Mesodermal cell (in vitro differentiated cells): ENCODE data around the gene SRSF6.
"Not testable (repeated sequence)": the region's sequence is repeated elsewhere in the genome, so short reads cannot be mapped to it uniquely, and the experiment has no call there.

Source experiments
- H3K27ac ChIP-seq: 2 replicates; pipeline ENCODE4 v1.7.0; 2013; ENCODE audit warnings: mild to moderate bottlenecking, low read depth, low read length, moderate library complexity; ENCODE audit not compliant: severe bottlenecking
- H3K36me3 ChIP-seq: 2 replicates; pipeline ENCODE4 v1.7.1; 2013; ENCODE audit warnings: mild to moderate bottlenecking, low read length, moderate library complexity; ENCODE audit not compliant: control insufficient read depth, insufficient read depth
- H3K4me1 ChIP-seq: one replicate; pipeline ENCODE4 v1.7.1; 2013; ENCODE audit warnings: mild to moderate bottlenecking, low read length; ENCODE audit not compliant: insufficient read depth, control insufficient read depth, poor library complexity, severe bottlenecking
- H3K4me3 ChIP-seq: 2 replicates; pipeline ENCODE4 v1.7.0; 2013; ENCODE audit warnings: low read length, control low read depth, mild to moderate bottlenecking; ENCODE audit not compliant: insufficient read depth, poor library complexity, severe bottlenecking; ENCODE audit errors: extremely low read depth
- H3K9me3 ChIP-seq: 2 replicates; pipeline ENCODE4 v1.7.1; 2013; ENCODE audit warnings: mild to moderate bottlenecking, low read length, moderate library complexity; ENCODE audit not compliant: control insufficient read depth
- WGBS, 2 experiments: methylation state at CpG; one replicate each; pipeline ENCODE4 v1.1.5; 2013; ENCODE audit warnings: missing lambda C conversion rate in 2 of 2; ENCODE audit not compliant: insufficient coverage in 2 of 2; 5-methylcytosine and 5-hydroxymethylcytosine counted together

Gene SRSF6

GRCh38 chr20:43450841-43451799 lies 6.6 kb upstream of the SRSF6 start:
- Histone ChIP-seq H3K36me3 (no peaks in the 10 kb centered on the region), H3K4me3 (no peak overlapping the region), H3K9me3 (no peaks in the 10 kb centered on the region), H3K4me1 (no peaks in the 10 kb centered on the region), H3K27ac (no peak overlapping the region)
- 91% methylated on average over 9 to 11 of the region's 14 CpGs for WGBS, 2 experiments

GRCh38 chr20:43452404-43453126 lies 5.1 kb upstream of the SRSF6 start:
- H3K9me3 ChIP-seq: no peaks in the 10 kb centered on the region
- 89 to 96% methylated on average over 12 to 13 of the region's 15 CpGs for WGBS, 2 experiments
- no peak overlapping the region for H3K27ac ChIP-seq
- no peaks in the 10 kb centered on the region for H3K4me1 ChIP-seq
- no peaks in the 10 kb centered on the region for H3K36me3 ChIP-seq
- H3K4me3 ChIP-seq: no peak overlapping the region

GRCh38 chr20:43456252-43456651 lies 1.4 kb upstream of the SRSF6 start:
- H3K27ac ChIP-seq, H3K9me3 ChIP-seq, H3K4me1 ChIP-seq: not testable (repeated sequence)
- H3K4me3 ChIP-seq: peak overlapping the region; percentile 84
- peaks cover 23% of the 10 kb centered on the region for H3K36me3 ChIP-seq
- 90 to 93% methylated on average over 6 to 7 of the region's 8 CpGs for WGBS, 2 experiments

- H3K4me1 ChIP-seq: no peaks in the 10 kb centered on the region
- H3K27ac ChIP-seq: peak overlapping the region; percentile 100
- H3K4me3 ChIP-seq: peak overlapping the region; percentile 84
- H3K36me3 ChIP-seq: peaks cover 31% of the 10 kb centered on the region
- 0 to 1% methylated on average over 37 to 46 of the region's 53 CpGs for WGBS, 2 experiments
- H3K9me3 ChIP-seq: no peaks in the 10 kb centered on the region
Measured at GRCh38 chr20:43456809-43457639, 672 bp upstream of the SRSF6 start.

- Histone ChIP-seq H3K4me1 (no peaks in the 10 kb centered on the region), H3K4me3 (peak overlapping the region; percentile 84)
- 0% methylated on average over 18 of the region's 41 CpGs; no CpG with 5 or more reads in 1 of the 2 experiments for WGBS, 2 experiments
Measured at GRCh38 chr20:43458422-43458924, 777 bp downstream of the SRSF6 start.

GRCh38 chr20:43459022-43459942 lies 1.6 kb downstream of the SRSF6 start:
- H3K4me3 ChIP-seq: peak overlapping the region; percentile 84
- H3K9me3 ChIP-seq: no peaks in the 10 kb centered on the region
- H3K27ac ChIP-seq: no peak overlapping the region
- 89 to 94% methylated on average over 4 to 5 of the region's 12 CpGs for WGBS, 2 experiments
- no peaks in the 10 kb centered on the region for H3K4me1 ChIP-seq
- H3K36me3 ChIP-seq: peaks cover 53% of the 10 kb centered on the region

More at GRCh38 chr20:43458422-43458924, 777 bp downstream of the SRSF6 start:
- peak overlapping the region; percentile 100 for H3K27ac ChIP-seq
- peaks cover 45% of the 10 kb centered on the region for H3K36me3 ChIP-seq
- no peaks in the 10 kb centered on the region for H3K9me3 ChIP-seq

GRCh38 chr20:43460172-43460829 lies 2.6 kb downstream of the SRSF6 start:
- Histone ChIP-seq H3K4me3 (no peak overlapping the region), H3K4me1 (no peaks in the 10 kb centered on the region), H3K9me3 (no peaks in the 10 kb centered on the region), H3K27ac (no peak overlapping the region), H3K36me3 (peaks cover 64% of the 10 kb centered on the region)
- 95% methylated on average over 16 to 21 of the region's 23 CpGs for WGBS, 2 experiments

- no peaks in the 10 kb centered on the region for H3K9me3 ChIP-seq
- 84 to 99% methylated on average over 8 to 10 of the region's 10 CpGs for WGBS, 2 experiments
- H3K27ac ChIP-seq: peak overlapping the region; percentile 36
- H3K36me3 ChIP-seq: peaks cover 69% of the 10 kb centered on the region
- H3K4me3 ChIP-seq: no peak overlapping the region
- H3K4me1 ChIP-seq: no peaks in the 10 kb centered on the region
Measured at GRCh38 chr20:43460830-43461200, 3.1 kb downstream of the SRSF6 start.

- Histone ChIP-seq H3K4me1 (no peaks in the 10 kb centered on the region), H3K4me3 (no peak overlapping the region), H3K9me3 (no peaks in the 10 kb centered on the region), H3K27ac (peak overlapping the region; percentile 23), H3K36me3 (peaks cover 80% of the 10 kb centered on the region)
- WGBS, 2 experiments: 83 to 92% methylated on average over 2 of the region's 3 CpGs
Measured at GRCh38 chr20:43461894-43462659, 4.4 kb downstream of the SRSF6 start.
